IPS DF 4.7 (cell line): ENCODE measurements around the gene TMEM205.
"Not testable (repeated sequence)": the region's sequence is repeated elsewhere in the genome, so short reads cannot be mapped to it uniquely, and the experiment has no call there.

Experiments
- DNase-seq: peaks from one replicate; pipeline ENCODE4 v3.0.0-alpha.2; 2013; ENCODE audit warnings: low spot score; ENCODE audit errors: extremely low read depth

Gene TMEM205

DNA sequence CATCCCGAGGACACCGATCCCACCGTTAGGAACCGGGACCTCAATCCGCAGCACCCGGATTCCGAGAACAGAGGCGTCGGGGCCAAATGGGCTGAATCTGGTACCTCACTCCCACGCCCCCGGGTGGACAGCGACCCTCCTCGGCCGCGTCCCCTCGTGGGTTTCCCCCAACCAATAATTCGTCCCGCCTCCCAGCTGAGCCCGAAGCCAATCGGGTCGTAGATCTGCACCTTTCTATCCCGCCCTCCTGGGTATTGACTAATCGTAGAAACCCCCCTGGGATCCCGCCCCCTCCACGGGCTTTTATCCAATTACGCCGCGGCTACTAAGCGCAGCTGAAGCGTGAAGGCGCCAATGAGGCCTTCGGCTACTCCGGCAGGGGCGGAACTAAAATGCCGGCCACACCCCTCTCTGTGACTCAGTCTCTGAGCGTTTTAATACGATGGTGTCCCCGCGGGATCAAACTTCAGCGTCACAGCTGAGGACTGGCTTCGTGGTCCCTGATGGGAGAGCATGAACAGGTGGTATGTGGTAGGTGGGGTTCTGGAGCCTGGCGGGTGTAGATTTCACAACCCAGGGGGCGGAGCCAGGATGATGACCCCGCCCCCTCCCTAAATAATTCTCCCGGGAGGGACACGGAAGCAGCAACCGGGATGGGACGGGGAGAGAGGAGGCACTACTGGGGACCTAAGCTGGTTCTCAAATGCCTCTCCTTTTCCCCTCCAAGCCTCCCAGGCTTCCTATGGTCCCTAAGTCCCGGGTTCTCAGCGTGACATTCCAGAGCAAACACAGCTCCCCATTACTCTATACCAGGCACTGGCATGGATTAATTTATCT is at the start of gene TMEM205, which contains the start of gene CCDC159:
TSS of gene TMEM205 (minus strand) at position 165 of the 837 bp plus-strand sequence. CDS start 649 bp downstream, outside the sequence.
TSS of gene CCDC159 (plus strand) at position 416 of the 837 bp plus-strand sequence. CDS start at position 504, 88 bp downstream.
- peak; percentile 95 for DNase-seq

DNA sequence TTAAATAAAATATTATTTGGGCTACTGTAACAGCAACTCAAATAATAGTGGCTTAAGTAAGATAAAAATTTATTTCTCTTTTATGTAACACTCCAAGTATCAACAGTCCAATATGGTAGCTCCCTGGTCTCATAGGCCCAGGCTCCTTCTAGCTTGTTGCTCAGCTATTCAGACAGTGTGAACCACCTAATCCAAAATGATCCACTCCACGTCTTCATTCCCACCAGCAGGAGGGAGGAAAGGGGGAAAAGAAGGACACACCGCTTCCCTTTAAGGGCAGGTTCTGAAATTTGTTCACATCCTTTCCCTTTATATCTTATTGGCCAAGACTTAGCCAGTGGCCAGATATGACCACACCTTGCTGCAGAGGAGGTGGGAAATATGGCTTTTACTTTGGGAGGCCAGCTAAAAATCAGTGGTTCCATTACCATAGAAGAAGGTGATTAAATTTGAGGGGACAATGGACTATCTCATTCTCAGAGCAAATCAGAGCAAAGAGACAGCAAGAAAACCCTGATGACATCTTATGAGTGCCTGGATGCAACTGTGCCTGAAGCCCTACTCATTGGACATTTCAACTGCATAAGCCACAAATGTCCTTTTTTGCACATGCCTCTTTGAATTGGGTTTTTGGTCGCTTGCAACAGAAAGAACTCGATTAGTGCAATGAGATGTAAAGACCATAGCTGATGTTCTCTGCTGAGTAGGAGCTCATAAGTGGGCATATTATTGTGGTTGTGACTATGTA is 45.0 kb upstream of the TMEM205 start:
- no peak for DNase-seq

DNA sequence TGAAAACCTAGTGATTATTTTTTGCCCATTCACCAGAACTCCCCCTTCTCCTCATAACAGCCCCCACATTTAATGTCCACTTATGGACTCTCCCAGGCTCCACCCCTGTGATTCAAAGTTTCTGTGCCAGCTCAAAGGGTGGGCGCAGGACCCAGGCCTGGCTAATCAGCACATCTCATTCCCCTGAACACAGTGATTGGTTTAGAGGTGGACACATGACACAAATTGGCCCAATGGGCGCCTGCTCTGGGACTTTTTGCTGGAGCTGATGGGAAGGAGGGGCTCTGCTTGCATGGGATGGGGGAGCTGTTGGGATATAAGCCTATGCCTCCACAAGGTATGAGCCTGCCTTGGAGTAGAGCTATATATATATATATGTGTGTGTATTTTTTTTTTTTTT is 44.3 kb upstream of the TMEM205 start:
- DNase-seq = no peak

DNA sequence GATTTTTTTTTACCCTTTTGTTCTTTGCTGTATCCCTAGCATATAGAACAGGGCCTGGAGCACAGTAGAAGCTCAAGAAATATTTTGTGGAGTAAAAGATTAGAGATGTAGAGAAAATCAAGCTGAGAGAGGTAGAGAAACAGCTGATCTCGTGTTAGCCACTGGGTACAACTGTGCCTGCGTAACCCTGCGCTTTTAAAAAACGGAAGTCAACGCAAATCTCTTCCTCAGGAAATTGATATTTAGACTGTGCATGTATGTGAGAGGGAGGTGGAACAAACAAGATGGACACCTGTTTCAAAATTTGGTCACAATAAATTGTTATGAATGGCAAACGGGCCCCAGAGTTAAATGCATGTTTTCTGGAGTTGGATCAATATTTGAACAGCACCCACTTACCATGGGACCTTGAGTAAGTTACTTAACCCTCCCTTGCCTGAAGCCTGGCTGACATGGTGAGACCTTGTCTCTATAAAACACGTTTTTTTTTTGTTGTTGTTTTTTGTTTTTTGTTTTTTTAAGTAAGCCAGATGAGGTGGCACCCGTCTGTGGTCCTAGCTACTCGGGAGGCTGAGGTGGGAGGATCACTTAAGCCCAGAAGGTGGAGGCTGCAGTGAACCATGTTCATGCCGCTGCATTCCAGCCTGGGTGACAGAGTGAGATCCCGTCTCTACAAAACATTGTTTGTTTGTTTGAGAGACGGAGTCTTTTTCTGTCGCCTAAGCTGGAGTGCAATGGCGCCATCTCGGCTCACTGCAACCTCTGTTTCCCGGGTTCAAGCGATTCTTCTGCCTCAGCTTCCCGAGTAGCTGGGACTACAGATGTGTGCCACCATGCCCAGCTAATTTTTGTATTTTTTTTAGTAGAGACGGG is 41.3 kb upstream of the TMEM205 start:
- no peak for DNase-seq

DNA sequence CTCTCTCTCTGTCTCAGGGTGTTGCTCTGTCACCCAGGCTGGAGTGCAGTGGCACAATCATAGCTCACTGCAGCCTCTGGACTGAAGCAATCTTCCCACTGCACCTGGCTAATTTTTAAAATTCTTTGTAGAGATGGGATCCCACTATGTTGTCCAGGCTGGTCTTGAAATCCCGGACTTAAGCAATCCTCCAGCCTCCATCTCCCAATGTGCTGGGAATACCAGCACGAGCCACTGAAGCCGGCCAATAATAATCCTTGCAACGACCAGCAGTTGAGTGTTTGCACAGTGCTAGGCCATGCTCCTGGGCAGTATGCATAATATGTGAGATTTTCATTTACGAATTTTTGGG is 38.7 kb upstream of the TMEM205 start:
- no peak for DNase-seq

DNA sequence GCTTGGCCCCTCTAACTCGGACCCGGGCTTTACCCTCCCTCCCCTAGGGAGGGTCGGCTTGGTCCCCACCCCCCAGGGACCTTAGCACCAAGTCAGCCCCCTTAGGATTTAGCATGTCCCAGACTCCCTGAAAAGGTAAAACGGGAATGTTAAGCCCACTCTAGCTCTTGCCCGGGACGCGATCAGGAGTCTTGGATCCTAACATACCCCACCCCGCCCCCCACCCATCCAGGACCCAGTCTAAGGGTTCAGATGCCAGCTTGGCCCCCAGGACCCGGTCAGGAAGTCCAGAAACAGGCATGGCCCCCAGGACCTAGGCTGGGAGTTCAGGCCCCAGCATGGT is 37.6 kb upstream of the TMEM205 start:
- no peak for DNase-seq

DNA sequence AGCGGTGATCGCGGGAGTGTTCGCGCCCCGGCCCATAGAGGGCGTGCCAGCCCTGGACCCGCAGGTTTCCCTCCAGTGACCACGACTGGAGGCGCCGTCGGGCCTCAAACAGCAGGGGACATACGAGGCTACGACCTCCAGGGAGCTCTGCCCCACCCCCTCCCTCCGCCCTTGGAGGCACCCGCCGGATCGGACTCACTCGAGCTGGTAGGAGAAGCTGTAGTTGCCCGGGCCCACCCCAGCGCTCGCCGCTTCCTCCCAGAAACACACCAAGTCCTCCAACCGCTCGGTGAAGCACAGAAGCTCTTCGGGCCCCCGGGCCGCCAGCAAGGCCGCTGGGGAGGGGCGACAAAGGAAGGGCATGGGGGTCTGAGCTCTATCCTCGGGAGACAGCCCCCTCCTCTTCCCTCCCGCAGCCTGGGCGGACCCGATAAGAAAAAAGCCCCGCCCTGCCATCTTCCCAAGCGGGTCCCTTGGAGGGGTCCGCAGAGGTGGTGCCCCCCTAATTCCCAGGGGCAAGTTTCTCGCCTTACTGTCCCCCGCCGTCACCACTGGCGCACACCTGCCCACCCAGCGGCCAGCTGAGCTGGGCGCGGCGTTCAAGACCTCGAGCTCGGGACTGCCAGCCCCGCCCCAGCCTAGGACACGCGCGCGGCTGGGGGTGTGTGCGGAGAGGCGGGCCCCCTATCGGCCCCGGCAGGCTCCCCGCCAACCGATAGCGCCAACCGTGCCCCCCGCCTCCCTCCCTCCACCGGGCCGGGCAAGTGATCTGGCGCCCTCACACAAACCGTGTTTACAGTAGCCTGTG is 37.0 kb upstream of the TMEM205 start:
- DNase-seq = no peak

DNA sequence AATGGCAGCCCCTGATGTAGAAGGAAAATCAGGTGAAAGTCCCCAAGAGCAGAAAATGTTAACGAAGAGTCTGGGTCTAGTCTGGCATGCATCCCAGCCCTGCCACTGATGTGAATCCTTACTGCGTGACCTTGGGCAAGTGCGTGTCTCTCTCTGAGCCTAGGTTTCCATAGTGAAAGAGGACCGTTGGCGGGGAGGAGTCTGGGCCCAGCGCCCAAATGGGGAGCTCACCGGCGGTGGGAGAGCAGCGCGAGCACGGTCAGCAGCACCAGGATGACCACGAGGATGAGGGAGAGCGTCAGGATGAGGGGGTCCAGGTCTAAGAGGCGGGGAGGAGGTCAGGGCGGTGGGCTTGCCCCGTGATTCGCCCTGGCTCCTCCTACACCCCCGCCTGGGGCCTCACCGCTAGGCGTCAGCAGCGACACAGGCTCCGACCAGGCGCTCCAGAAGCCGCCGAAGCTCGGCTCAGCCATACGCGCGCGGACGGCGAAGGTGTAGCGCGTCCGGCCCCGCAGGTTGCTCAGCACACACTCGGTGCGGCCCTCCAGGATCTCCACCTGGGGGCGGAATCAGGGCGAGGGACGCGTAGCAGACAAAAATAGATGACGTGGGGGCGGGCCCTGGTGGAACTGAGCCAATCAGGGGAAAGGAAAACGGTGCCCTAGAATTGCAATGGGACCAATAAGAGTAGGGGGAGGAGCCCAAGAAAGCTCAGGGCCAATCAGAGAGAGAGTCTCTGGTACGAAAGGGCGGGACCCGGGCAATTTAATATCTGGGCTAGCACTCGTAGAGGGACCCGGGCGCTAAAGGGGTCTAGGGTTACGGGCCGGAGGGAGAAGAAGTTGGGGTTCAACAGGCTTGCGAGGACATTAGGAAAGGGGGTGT is 34.8 kb upstream of the TMEM205 start:
- no peak for DNase-seq

DNA sequence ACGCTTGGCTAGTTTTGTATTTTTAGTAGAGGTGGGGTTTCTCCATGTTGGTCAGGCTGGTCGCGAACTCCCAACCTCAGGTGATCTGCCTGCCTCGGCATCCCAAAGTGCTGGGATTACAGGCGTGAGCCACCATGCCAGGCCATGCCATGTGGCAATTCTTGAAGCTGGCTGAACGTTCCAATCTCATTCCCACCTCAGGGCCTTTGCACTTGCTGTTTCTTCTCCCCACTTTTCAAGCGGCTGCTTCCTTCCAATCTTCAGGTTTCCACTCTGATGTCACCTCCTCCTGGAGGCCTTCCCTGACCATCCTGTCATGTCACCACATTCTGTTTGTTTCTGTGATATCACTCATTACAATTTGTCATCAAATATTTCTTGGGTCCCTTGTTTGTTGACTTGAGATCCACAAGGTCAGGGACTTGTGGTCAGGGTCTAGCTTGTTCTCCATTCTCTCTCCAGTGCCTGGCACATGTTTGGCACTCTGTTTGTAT is 33.8 kb upstream of the TMEM205 start:
- DNase-seq = no peak

DNA sequence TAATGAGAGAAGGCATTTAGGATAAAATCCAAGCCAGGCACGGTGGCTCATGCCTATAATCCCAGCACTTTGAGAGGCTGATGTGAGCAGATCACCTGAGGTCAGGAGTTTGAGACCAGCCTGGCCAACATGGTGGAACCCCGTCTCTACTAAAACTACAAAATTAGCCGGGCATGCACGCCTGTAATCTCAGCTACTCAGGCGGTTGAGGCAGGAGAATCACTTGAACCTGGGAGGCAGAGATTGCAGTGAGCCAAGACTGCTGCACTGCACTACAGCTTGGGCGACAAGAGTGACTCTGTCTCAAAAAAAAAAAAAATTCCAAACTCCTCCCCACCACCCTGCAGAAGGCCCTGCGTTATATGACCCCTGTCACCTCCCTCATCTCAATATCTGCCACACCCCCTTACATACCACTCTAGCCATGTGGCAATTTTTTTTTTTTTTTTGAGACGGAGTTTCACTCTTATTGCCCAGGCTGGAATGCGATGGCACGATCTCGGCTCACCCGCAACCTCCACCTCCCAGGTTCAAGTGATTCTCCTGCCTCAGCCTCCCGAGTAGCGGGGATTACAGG is 33.3 kb upstream of the TMEM205 start:
- not testable (repeated sequence) for DNase-seq

DNA sequence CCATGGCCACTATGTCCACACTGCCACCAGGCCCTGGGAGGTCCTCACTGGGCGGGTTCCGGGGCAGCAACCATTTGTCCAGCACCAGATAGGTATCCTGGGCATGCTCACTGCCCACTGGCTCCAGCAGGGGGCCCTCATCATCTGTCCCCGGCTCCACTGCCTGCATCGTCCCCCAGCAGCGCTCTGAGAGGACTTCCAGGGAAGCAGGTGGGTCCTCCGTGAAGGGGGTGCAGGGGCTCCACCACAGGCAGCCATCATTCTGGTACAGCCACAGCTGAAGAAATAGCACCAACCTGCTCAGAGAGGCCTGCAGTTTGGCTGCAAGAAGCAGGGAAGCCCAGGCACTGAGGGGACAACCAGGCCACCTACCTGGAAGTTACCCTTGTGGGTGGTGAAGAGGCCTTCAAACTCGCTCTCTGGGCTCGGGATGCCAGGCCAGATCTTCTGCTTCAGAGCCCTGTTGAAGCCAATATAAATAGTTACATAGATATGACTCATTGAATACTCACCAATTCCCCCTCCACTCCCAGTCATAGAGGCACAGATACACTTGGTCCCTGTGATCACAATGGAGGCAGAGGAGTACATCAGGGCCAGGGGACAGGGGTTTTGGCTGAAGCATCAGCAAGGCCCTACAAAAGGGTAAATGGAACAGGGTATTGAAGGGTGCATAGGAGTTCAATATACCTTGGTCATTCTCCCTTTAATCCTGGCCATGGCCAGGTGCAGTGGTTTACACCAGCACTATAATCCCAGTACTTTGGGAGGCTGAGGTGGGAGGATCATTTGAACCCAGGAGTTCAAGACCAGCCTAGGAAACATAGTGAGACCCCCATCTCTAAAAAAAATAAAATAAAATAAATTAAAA is 32.5 kb upstream of the TMEM205 start:
- no peak for DNase-seq

DNA sequence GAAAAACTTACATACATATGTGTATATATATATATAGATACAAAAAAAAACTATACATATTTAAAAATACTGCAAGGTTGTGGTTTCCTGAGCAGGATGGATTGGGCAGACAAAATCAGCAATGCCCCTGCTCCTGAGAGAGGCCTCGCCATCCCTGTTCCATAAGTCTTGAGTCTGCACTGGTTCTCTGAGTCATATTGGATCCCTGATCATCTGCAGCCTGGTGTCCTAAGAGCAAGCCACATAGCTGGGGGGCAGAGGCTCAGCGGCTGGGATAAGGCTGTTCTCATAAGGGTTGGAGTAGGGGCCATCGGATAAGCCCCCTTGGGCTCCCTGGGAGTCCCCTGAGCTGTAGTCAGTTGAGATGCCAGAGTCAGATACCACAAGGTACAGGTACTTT is 31.7 kb upstream of the TMEM205 start:
- DNase-seq = no peak

DNA sequence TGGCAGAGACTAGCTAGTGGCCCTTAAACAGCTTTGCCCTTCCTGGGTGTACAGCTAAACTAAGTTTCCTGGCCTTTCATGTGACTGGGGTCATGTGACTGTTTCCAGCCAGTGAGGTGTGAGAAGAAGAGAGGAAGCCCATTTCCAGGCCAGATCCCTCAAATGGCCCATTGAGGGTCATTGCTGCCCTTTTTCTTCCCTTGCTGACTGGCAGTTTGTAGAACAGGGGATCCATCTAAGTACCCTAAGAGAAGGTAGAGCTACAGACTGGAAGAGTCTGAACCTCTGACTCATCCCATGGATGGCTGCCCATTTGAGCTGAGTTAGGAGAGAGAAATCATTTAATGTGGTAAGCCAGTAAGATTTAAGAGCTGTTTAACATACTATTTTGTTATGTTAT is 31.2 kb upstream of the TMEM205 start:
- DNase-seq = no peak

DNA sequence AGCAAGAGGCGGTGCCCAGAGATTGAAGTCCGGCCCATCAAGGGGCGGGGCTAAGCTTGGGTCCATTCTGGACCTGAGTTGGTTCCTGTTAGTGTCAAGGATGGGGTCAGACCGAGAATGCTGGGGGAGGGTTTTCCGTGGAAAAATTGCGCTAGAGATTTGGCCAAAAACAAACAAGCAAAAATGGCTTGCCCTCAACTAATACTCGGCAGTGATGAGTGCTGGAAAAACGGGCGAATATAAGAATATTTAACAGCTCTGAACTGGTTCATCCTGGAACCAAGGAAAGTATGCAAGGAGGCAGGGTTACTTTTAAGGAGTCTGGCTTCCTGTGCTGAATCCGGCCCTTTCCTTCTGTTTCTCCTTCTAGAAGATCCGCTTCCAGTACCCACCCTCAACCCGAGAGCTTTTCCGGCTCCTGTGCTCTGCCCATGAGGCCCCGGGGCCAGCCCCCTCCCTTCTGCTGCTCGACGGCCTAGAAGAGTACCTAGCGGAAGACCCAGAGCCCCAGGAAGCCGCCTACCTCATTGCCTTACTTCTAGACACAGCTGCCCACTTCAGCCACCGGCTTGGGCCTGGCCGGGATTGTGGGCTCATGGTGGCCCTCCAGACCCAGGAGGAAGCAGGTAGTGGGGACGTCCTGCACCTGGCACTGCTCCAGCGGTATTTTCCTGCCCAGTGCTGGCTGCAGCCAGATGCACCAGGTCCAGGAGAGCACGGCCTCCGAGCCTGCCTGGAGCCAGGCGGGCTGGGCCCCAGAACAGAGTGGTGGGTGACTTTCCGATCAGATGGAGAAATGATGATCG is 29.3 kb upstream of the TMEM205 start:
- DNase-seq = no peak

DNA sequence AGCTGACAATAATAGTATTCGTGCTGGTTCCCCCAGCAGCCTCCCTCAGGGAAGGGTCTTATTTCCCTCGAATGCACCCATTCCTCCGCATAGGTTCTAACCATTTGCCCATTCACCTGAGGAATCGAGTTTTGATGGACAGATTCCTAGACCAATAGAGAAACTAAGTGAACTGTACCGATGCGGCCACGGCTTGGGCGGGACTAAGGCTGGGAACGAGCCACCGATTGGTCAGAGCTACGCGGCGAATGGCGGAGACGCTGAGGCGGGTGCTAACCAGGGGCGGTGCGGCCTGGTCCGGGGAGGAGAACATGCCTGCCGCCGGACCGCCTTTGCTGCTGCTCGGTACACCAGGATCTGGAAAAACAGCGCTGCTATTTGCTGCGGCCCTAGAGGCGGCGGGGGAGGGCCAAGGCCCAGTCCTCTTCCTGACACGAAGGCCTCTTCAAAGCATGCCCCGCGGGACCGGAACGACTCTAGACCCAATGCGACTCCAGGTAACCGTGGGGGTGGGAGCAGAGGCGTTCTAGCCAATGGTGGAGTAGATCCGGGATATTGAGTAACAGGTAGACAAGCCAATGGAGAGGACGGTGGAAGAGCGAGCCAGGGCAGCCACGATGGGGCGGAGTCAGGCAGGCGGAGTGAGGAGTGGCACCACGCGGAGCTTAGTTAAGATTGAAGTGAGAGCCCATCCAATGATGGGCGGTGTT is 28.5 kb upstream of the TMEM205 start, which contains the start of gene SWSAP1:
TSS of gene SWSAP1 (plus strand) at position 234 of the 710 bp plus-strand sequence. CDS start at position 249, 15 bp downstream.
- DNase-seq = peak; percentile 98

DNA sequence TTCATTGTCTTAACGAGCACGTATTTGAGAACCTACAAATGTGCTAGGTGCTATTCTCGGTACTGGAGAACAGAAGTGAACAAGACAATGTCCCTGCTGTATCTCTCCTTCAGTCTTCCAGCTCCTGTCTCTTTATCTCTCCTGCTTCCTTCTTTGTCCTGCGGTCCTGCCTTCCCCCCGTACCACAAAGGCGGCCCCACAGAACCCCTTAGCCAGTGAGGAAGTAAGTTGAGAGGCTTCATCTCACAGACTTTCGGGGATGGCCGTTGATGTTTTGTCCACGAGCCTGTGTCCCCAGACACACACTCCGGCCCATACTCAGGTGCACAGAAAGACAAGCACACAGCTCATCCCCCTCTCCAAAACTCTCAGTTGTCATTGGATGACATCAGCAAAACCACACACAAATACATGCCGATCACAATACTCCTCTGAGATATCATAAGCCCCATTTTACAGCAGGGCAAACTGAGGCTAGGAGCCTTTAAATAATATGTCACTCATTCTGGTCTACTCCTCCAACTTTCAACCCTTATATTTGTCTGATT is 27.9 kb upstream of the TMEM205 start:
- DNase-seq = no peak
